PFSK-1 (cell line): ENCODE results near the gene PRDM8.

Experiments
- FOXP2 ChIP-seq: optimal IDR thresholded peaks from 2 replicates; pipeline ENCODE3; 2011; ENCODE audit warnings: borderline replicate concordance, control low read depth, inconsistent platforms; ENCODE audit not compliant: insufficient read depth; ENCODE audit errors: extremely low read length, extremely low read depth
- POLR2AphosphoS5 ChIP-seq: IDR thresholded peaks from 2 replicates; pipeline ENCODE4 v1.6.1; 2012; ENCODE audit warnings: low read depth, mild to moderate bottlenecking, control low read depth, low read length, moderate library complexity
- REST ChIP-seq, 2 experiments: IDR thresholded peaks; 2 replicates each; pipeline versions ENCODE4 v1.6.1 to v1.8.0; 2011 to 2012; ENCODE audit warnings: low read depth in 2 of 2, low read length in 2 of 2, control low read depth in 1 of 2, inconsistent platforms in 1 of 2, mild to moderate bottlenecking in 1 of 2, moderate library complexity in 1 of 2; ENCODE audit not compliant: insufficient read depth in 1 of 2
- SIN3A ChIP-seq: IDR thresholded peaks from 2 replicates; pipeline ENCODE4 v1.6.1; 2012; ENCODE audit warnings: mild to moderate bottlenecking, low read length, moderate library complexity, borderline replicate concordance; ENCODE audit not compliant: insufficient read depth
- TAF1 ChIP-seq: IDR thresholded peaks from 2 replicates; pipeline ENCODE4 v1.6.1; 2012; ENCODE audit warnings: low read length, control low read depth, borderline replicate concordance; ENCODE audit not compliant: insufficient read depth

PRDM8 gene

GRCh38 chr4:80209340-80209701, 12.0 kb downstream of the PRDM8 start:
- TF ChIP-seq FOXP2 (no peak), TAF1 (no peak), REST (IDR thresholded peaks at IDR 0.05; ENCODE audit: insufficient read depth in 1 of 2, low read depth in 2 of 2, low read length in 2 of 2) (no peak), POLR2AphosphoS5 (no peak), SIN3A (no peak)

GRCh38 chr4:80210549-80210948, 13.2 kb downstream of the PRDM8 start:
- TF ChIP-seq FOXP2 (no peak), REST (IDR thresholded peaks at IDR 0.05; ENCODE audit: insufficient read depth in 1 of 2, low read depth in 2 of 2, low read length in 2 of 2) (no peak), POLR2AphosphoS5 (no peak), SIN3A (no peak), TAF1 (no peak)

- TF ChIP-seq SIN3A = no peak
- no peak for TF ChIP-seq REST (IDR thresholded peaks at IDR 0.05; ENCODE audit: insufficient read depth in 1 of 2, low read depth in 2 of 2, low read length in 2 of 2)
- TF ChIP-seq POLR2AphosphoS5 = no peak
- TF ChIP-seq TAF1 = no peak
- no peak for TF ChIP-seq FOXP2
These were observed 16.0 kb downstream of the PRDM8 start for GRCh38 chr4:80213117-80213815.

- TF ChIP-seq SIN3A = no peak
- TF ChIP-seq REST (IDR thresholded peaks at IDR 0.05; ENCODE audit: insufficient read depth in 1 of 2, low read depth in 2 of 2, low read length in 2 of 2) = no peak
- no peak for TF ChIP-seq FOXP2
- no peak for TF ChIP-seq POLR2AphosphoS5
- no peak for TF ChIP-seq TAF1
These were observed 18.2 kb downstream of the PRDM8 start for GRCh38 chr4:80215449-80216052.
